Ovary (tissue), 9 donors: ENCODE measurements around the gene NMT2. TPM values are rescaled to one million over a fixed set of nuclear protein-coding genes. Genes with fewer than 3 reads are reported as not detected.
A peak's percentile ranks its signal among the peaks of the same experiment; 100 is the strongest.

Experiments used
- DNase-seq, 5 donors: peaks; one replicate each; pipeline ENCODE4 v3.0.0-alpha.2; 2019 to 2020
- H3K27ac ChIP-seq, 2 donors: fragments of 200-600 bp; one replicate each; pipeline versions ENCODE4 v1.5.1 to v1.8.0; 2019 to 2022
- H3K27me3 ChIP-seq: fragments of 200-600 bp; one replicate; pipeline ENCODE4 v1.8.0; 2022
- H3K36me3 ChIP-seq: fragments of 200-600 bp; sonication (generic); one replicate; pipeline ENCODE4 v1.5.1; 2019
- H3K4me1 ChIP-seq: one replicate; pipeline ENCODE4 v1.8.1; 2013; ENCODE audit warnings: mild to moderate bottlenecking, moderate library complexity; ENCODE audit not compliant: insufficient read depth
- H3K4me3 ChIP-seq: fragments of 200-600 bp; sonication (generic); one replicate; pipeline ENCODE4 v1.5.1; 2017
- H3K9me3 ChIP-seq, 2 donors: fragments of 200-600 bp in 1 of 2; sonication (generic) in 1 of 2; one replicate each; pipeline versions ENCODE4 v1.5.1 to v1.8.1; 2013 to 2019; ENCODE audit warnings: mild to moderate bottlenecking in 1 of 2, moderate library complexity in 1 of 2
- EP300 ChIP-seq: sonication (generic); formaldehyde crosslinking; IDR thresholded peaks from one replicate; pipeline ENCODE4 v1.6.1; 2017; ENCODE audit warnings: antibody characterized with exemption
- POLR2A ChIP-seq: fragments of 450-650 bp; IDR thresholded peaks from one replicate; pipeline ENCODE4 v1.6.1; 2017; ENCODE audit warnings: antibody characterized with exemption, mild to moderate bottlenecking, moderate library complexity
- WGBS, 3 donors: extraction: QIAGEN DNeasy Blood & Tissue Kit in 1 of 3; methylation state at CpG; one replicate each; pipeline versions ENCODE4 v1.1.5 to v1.1.7; 2013 to 2017; 5-methylcytosine and 5-hydroxymethylcytosine counted together
- intact Hi-C, 4 donors: fragments of 100-400 bp; cut with DNase I; formaldehyde crosslinking; loops; one replicate each; pipeline versions ENCODE4 v1.11.0 to v1.15.1; 2022 to 2023
- polyA plus RNA-seq, 2 donors: library from polyadenylated mRNA; stranded (reverse); fragments of 200-250 nt in 1 of 2; fragments of 350-450 nt in 1 of 2; fragmentation: Illumina TruSeq in 1 of 2; extraction: RNeasy Lipid Tissue Mini Kit (QIAGEN cat#74804) in 1 of 2; gene quantifications; one replicate each; pipeline ENCODE4 v1.2.3, GENCODE V29; 2013 to 2014
- total RNA-seq, 7 donors: library from RNA; depleted of rRNA in 2 of 7; stranded (reverse); fragments of >200 nt in 2 of 7; fragmentation: NEBNext Ultra II Directional in 3 of 7; extraction: Animal tissue kit (Norgen Biotek cat#: 25700) in 3 of 7; gene quantifications; one replicate each; pipeline versions ENCODE4 v1.1.0 to v1.2.4, GENCODE V29; 2016 to 2023
- TF ChIP-seq, protein P1 (sequence below), 3 donors: fragments of 450-650 bp in 2 of 3; fragments of 200-600 bp in 1 of 3; IDR thresholded peaks; one replicate each; pipeline versions ENCODE4 v1.5.1 to v1.8.0; 2016 to 2022; ENCODE audit warnings: antibody characterized with exemption in 3 of 3, mild to moderate bottlenecking in 1 of 3
- donor health status: DM: no; HTN: no; CAD: no; lungs with moderate emphysema.
- donor health status: DM: no; HTN: no; CAD: no.
- donor health status: Bipolar disorder and iron deficiency.
- donor health status: DM: yes; HTN: yes; CAD: no.
- donor health status: DM: no; HTN: no; CAD: no.
- donor health status: DM: yes; HTN: yes; CAD: no.

The NMT2 gene
- total and polyA plus RNA-seq, 9 donors = 11.5 to 30.3 (median 25.8) TPM

DNA sequence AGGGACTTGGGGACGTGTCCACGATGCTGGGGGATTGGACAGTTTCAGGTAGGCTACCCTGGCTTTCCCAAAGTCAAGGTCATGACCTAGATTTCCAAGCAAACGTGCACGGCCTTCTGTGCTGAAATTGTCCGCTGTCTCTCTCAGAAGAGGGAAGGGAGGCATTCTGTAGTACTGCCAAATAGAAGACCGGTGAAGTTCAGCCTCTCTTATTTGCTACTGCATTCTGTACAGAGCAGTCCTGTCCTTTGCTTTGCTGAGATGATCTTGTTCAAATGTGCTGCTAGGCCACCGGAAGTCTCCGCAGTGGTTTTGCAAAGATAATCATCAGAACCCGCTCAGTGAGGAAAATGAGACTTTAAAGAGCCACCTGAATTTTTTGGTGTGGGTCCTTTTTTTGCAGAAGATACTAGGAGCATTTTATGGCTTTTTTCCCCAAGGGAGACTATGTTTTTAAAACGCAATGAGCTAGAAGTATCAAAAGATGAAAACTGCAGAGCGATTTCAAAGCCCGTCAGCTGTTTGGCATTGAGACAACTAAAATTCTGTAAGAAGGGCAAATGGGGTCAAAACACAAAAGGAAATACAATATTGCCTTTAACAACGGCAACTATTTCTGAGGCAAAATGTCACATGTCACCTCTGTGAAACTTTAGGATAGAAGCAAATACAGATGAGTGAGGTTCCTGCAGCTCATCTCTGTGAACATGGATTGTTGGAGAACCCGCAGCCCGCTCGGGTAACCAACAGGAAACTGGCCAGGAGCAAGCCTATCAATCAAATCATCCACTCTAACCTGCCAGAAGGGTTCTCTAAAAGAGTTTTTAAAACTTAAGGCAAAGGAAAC is 1.3 kb upstream of the NMT2 start:
- Histone ChIP-seq H3K4me1 (peaks cover 4% of the 10 kb centered on the region), H3K36me3 (no peaks in the 10 kb centered on the region), H3K27me3 (no peaks in the 10 kb centered on the region), H3K9me3 (no peaks in the 10 kb centered on the region), H3K27ac (no peak overlapping the region), H3K4me3 (no peak overlapping the region)
- WGBS, 3 donors = 36 to 67% (median 50%) methylated on average over 16 of the region's 16 CpGs
- intact Hi-C loops = loop anchor here in 1 of 4 donors (10.0 kb wide), 1 partner anchor 75 kb away; the partner anchor contains the start of gene RPP38
- peak in 1 of 5 donors; percentile 32 for DNase-seq
- TF ChIP-seq, protein P1, sequence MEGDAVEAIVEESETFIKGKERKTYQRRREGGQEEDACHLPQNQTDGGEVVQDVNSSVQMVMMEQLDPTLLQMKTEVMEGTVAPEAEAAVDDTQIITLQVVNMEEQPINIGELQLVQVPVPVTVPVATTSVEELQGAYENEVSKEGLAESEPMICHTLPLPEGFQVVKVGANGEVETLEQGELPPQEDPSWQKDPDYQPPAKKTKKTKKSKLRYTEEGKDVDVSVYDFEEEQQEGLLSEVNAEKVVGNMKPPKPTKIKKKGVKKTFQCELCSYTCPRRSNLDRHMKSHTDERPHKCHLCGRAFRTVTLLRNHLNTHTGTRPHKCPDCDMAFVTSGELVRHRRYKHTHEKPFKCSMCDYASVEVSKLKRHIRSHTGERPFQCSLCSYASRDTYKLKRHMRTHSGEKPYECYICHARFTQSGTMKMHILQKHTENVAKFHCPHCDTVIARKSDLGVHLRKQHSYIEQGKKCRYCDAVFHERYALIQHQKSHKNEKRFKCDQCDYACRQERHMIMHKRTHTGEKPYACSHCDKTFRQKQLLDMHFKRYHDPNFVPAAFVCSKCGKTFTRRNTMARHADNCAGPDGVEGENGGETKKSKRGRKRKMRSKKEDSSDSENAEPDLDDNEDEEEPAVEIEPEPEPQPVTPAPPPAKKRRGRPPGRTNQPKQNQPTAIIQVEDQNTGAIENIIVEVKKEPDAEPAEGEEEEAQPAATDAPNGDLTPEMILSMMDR (IDR thresholded peaks at IDR 0.05) = no peak
- TF ChIP-seq EP300 (no peak), POLR2A (no peak)

- intact Hi-C loops = loop anchor here in 1 of 4 donors (10.0 kb wide), 1 partner anchor 74 kb away; the partner anchor contains the start of gene RPP38
- Histone ChIP-seq H3K27me3 (no peaks in the 10 kb centered on the region), H3K9me3 (no peaks in the 10 kb centered on the region), H3K27ac (no peak overlapping the region), H3K36me3 (no peaks in the 10 kb centered on the region), H3K4me1 (peaks cover 4% of the 10 kb centered on the region), H3K4me3 (peak overlapping the region; percentile 5)
- TF ChIP-seq, protein P1 (IDR thresholded peaks at IDR 0.05) = no peak
- TF ChIP-seq EP300 = no peak
- no peak for TF ChIP-seq POLR2A
- DNase-seq = peak; percentile 96 to 99 (median 97)
- 11 to 29% (median 29%) methylated on average over 15 to 44 of the region's 44 CpGs for WGBS, 3 donors
These were observed 477 bp upstream of the NMT2 start for GRCh38 chr10:15168786-15169554.

- DNase-seq = peak; percentile 44 to 76 (median 71)
- Histone ChIP-seq H3K27me3 (no peaks in the 10 kb centered on the region), H3K4me3 (peak overlapping the region; percentile 70), H3K9me3 (no peaks in the 10 kb centered on the region), H3K36me3 (no peaks in the 10 kb centered on the region), H3K4me1 (peaks cover 4% of the 10 kb centered on the region), H3K27ac (peak overlapping the region; percentile 60 to 78)
- no peak for TF ChIP-seq POLR2A
- TF ChIP-seq, protein P1 (IDR thresholded peaks at IDR 0.05) = peak; percentile 38 to 43 (median 38)
- 1 to 2% (median 1%) methylated on average over 48 to 54 of the region's 54 CpGs for WGBS, 3 donors
- intact Hi-C loops = loop anchor here in 1 of 4 donors (10.0 kb wide), 1 partner anchor 73 kb away; the partner anchor contains the start of gene RPP38
These were observed 842 bp downstream of the NMT2 start for GRCh38 chr10:15167411-15168290.
